GM12892 (cell line): ENCODE results near the gene GCK.

Source experiments
- POLR2A ChIP-seq: IDR thresholded peaks from 2 replicates; pipeline ENCODE4 v1.6.1; 2011; ENCODE audit warnings: low read depth, low read length, control low read depth
- POLR2AphosphoS5 ChIP-seq: IDR thresholded peaks from 2 replicates; pipeline ENCODE4 v1.6.1; 2011; ENCODE audit warnings: low read depth, low read length, control low read depth
- TAF1 ChIP-seq: IDR thresholded peaks from 2 replicates; pipeline ENCODE4 v1.6.1; 2011; ENCODE audit warnings: low read depth, mild to moderate bottlenecking, control low read depth, low read length, borderline replicate concordance

DNA sequence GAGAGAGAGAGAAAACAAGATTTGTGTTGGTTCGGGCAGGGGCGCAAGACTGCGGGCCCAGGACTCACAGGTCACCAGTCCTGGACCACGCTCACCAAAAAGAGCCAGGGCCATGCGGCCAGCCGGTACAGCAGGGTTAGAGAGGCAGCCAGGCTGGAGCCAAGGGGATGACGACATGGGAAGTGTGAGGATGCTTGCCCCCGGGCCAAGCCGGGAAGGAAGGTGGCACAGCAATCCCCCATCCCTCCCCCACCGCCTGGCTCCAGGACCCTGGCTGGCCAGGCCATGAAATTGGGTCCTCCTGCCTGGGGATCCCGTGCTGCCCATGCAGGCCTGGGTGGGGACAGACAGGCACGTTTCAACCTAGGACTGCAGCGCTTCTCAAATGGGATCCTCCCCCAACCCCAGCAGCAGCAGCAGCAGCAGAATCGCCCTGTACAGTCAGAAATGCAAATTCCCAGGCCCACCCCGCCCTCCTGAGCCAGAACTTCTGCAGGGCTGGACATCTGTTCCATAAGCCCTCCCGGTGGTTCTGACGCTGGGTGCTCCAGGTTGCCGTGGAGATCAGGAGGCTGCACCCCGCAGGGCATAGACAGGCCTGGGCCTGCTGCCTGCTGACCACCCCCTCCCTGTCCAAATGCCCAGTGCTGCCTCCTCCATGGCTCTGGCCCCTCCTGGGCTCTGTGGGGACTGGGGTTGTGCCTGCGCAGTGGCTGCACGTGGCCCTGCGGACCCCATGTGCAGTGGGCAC, 46.5 kb upstream of the GCK start:
- TF ChIP-seq POLR2A (no peak), POLR2AphosphoS5 (no peak), TAF1 (no peak)
